H1 (cell line): ENCODE data around the gene ANAPC2. TPM values are rescaled to one million over a fixed set of nuclear protein-coding genes. Genes with fewer than 3 reads are reported as not detected.

Experiments used
- CHD7 ChIP-seq: fragments of 300-600 bp; sonication (generic); IDR thresholded peaks from 2 replicates; pipeline ENCODE4 v1.7.1; 2012; ENCODE audit warnings: low read length, moderate library complexity, mild to moderate bottlenecking, inconsistent platforms; ENCODE audit not compliant: insufficient replicate concordance
- polyA plus RNA-seq, 7 experiments: library from polyadenylated mRNA; depleted of rRNA in 3 of 7; stranded (reverse) in 5 of 7; unstranded in 2 of 7; fragments of >200 nt in 5 of 7; fragments of 200-250 nt in 2 of 7; gene quantifications; 1 replicate in 5 of 7; 2 replicates in 1 of 7; 4 replicates in 1 of 7; pipeline versions ENCODE4 v1.2.1 to v1.2.3, GENCODE V29; 2011 to 2013; ENCODE audit warnings: missing spikeins in 2 of 7, mixed read lengths in 2 of 7
- total RNA-seq: library from RNA; stranded (reverse); fragmentation: NEBNext Ultra II Directional; extraction: Animal tissue kit (Norgen Biotek cat#: 25700); gene quantifications from 2 replicates; pipeline ENCODE4 v1.2.1, GENCODE V29; 2021

Gene ANAPC2
- total and polyA plus RNA-seq, 2 of the 8 experiments (the other 6 are each of a cell fraction or from before 2014, with no cell fraction given), result 30.2 to 37.7 TPM

DNA sequence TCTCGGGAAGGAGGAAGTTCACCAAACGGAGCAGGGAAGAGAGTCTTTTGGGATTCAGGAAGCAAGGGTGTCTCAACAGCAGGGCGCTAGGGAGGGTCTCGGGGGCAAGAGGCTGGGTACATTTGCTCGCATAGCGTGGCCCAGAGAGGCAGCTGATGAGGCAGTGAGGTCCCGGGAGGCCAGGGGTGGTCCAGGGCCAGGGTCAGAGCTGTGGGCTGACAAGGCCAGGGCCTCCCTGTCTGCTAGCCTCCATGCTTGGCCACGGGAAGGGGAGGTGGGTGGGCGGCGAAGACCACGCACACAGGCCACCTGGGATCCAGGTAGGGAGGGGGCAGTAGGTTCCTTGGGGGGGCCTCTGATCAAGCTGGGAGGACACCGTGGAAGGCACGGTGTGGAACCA, 23.2 kb upstream of the ANAPC2 start (continued):
- no peak for TF ChIP-seq CHD7
- TF ChIP-seq, all 59 proteins: peak for 0
